ENCODE measurements around the gene EMC1. TPM values are rescaled to one million over a fixed set of nuclear protein-coding genes. Genes with fewer than 3 reads are reported as not detected.
"Not testable (repeated sequence)": the region's sequence is repeated elsewhere in the genome, so short reads cannot be mapped to it uniquely, and the experiment has no call there.

Gene EMC1
- polyA plus RNA-seq, 3 donors, result 46.0 to 47.5 (median 46.1) TPM

- no peak for DNase-seq (ENCODE audit: low read depth in 3 of 3, low spot score in 2 of 3)
Measured at GRCh38 chr1:19197845-19198244, 53.5 kb downstream of the EMC1 start.

GRCh38 chr1:19196331-19196730, 55.0 kb downstream of the EMC1 start:
- no peak for DNase-seq (ENCODE audit: low read depth in 3 of 3, low spot score in 2 of 3)

DNA sequence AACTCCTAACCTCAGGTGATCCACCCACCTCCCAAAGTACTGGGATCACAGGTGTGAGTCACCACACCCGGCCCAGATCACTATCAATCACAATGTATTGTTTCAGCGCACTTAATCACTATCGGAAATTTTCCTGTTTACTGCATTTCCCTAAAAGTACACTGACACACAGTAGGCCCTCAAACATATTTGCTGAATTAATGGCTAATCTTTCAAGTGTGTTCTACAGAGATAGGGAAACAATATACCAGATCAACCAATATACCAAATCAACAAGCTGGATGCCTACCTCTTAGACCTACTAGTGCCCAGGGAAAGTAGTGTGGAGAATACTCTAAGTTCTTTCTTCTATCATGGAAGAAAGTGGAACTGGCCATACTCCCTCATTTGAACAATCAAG, 58.3 kb downstream of the EMC1 start:
- no peak for DNase-seq (ENCODE audit: low read depth in 3 of 3, low spot score in 2 of 3)

DNA sequence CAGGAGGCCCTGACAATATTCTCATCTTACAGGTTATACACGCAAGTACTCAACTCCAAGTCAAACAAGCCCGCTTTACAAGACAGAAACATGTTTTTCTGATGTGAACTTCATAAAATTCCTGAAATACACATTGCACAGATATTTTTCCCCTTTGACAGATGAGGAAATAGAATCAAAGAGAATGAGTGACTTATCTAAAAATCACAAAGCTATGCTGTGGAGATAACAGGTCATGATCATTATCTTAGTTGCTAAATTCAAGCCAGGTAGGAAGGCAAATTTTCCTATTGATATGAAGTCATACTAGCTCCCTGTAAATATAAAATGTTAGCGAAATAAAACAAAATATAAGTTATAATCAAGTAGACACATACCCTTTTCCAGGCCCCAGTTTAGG, 59.5 kb downstream of the EMC1 start:
- DNase-seq (ENCODE audit: low read depth in 3 of 3, low spot score in 2 of 3), result no peak

DNA sequence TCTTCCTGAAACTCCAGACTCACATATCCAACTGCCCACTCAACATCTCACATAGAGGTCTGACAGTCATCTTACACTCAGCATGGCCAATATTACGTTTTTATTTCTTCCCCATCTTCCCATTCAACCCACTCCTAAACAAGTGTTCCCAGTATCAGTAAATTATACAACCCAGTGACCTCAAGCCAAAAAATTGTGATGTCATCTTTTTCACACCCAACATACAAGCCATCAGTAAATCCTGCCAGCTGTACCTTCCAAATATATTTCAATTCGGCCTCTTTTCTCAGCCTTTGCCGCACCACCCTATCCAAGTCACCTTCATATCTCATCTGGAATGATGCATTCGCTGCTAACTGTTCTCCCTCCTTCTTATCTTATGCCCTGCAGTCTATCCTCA, 60.9 kb downstream of the EMC1 start:
- no peak for DNase-seq (ENCODE audit: low read depth in 3 of 3, low spot score in 2 of 3)

- no peak for DNase-seq (ENCODE audit: low read depth in 3 of 3, low spot score in 2 of 3)
Measured at GRCh38 chr1:19189270-19189669, 62.1 kb downstream of the EMC1 start.

DNA sequence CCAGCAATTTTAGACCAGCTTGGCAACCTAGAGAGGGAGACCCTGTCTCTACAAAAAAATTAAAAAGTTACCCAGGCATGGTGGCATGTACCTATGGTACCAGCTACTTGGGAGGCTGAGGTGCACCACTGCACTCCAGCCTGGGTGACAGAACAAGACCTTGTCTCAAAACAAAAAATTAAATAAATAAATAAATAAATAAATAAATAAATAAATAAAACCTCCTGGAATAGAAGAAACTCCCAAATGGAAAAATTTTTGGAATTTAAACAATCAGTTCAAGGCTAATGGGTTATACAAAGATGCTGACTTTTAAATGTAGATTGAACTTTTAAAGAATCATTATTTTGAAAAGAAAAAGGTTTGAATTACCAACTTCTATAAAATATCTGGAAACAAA, 63.5 kb downstream of the EMC1 start:
- no peak for DNase-seq (ENCODE audit: low read depth in 3 of 3, low spot score in 2 of 3)

GRCh38 chr1:19186001-19186400, 65.3 kb downstream of the EMC1 start:
- no peak for DNase-seq (ENCODE audit: low read depth in 3 of 3, low spot score in 2 of 3)

DNA sequence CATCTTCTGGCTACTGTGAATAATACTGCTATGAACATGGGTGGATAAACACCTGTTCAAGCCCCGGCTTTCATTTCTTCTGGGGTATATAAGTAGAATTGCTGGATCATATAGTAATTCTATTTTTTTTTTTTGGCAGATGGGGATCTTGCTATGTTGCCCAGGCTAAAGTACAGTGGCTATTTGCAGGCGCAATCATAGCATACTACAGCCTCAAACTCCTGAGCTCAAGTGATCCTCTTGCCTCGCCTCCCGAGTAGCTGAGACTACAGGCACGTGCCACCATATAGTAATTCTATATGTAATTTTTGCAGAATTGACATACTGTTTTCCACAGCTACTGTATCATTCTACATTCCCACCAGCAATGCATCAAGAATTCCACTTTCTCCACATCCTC, 69.1 kb downstream of the EMC1 start:
- no peak for DNase-seq (ENCODE audit: low read depth in 3 of 3, low spot score in 2 of 3)

- not testable (repeated sequence) for DNase-seq (ENCODE audit: low read depth in 3 of 3, low spot score in 2 of 3)
Measured at GRCh38 chr1:19180265-19180657, 71.1 kb downstream of the EMC1 start.

GRCh38 chr1:19179597-19180264, 71.6 kb downstream of the EMC1 start:
- no peak for DNase-seq (ENCODE audit: low read depth in 3 of 3, low spot score in 2 of 3)

DNA sequence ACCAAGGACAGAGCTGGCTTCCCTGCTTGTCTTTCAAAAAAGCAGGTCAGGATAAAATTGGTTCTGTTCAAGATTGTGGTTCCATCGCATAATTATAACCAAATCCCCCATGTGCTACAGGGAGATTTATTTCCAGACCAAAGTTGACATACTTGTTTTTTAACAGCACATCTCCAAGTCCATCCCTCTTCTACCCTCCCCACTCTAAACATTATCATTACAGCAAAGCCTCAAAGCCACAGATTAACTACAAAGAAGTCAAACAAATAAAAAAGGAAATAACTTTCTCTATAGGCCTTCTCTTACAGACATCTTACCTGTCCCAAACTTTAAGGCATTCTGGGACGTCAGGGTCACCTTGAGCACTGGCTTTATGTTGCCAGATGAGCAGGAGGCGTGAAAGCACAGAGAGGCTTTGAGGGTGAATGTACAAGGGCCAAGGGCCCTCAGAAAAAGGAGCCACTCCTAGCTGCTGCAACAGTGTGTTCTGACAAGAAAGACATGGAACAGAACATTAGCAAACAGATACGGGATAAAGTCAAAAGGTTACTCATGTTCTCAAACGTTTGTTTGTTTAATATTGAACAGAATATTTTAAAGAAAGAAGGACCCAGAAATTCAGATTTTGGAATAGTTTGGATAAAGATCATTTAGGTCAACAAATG, 72.5 kb downstream of the EMC1 start:
- DNase-seq (ENCODE audit: low read depth in 3 of 3, low spot score in 2 of 3), result no peak

GRCh38 chr1:19177811-19178210, 73.5 kb downstream of the EMC1 start:
- no peak for DNase-seq (ENCODE audit: low read depth in 3 of 3, low spot score in 2 of 3)

GRCh38 chr1:19169642-19170041, 81.7 kb downstream of the EMC1 start:
- DNase-seq (ENCODE audit: low read depth in 3 of 3, low spot score in 2 of 3), result no peak

DNA sequence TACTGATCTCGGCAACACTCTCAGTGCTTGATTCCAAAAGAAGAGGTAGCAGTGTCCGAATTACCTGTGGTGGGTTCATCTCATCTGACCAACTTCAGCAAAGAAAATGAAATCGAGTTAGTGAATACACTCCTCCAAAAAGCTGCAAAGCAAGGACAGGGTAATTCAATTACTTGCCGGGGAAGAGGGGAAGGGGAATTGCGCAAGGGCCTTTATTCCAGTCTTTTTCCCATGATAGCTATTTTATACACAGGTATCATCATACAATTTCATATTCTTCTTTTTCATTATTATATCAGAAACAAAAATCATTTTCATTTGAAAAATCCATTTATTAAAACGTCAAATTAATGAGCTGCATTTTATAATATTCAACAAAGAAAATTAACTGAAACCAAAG, 84.2 kb downstream of the EMC1 start:
- no peak for DNase-seq (ENCODE audit: low read depth in 3 of 3, low spot score in 2 of 3)

- DNase-seq (ENCODE audit: low read depth in 3 of 3, low spot score in 2 of 3), result no peak
Measured at GRCh38 chr1:19166066-19166465, 85.3 kb downstream of the EMC1 start.

Other genes with a start within 250 kb of the EMC1 start
- 100 to 1,000 TPM; 111 to 114 (median 111) TPM for gene UBR4, start 41.3 kb downstream of the EMC1 start, polyA plus RNA-seq (ENCODE audit: insufficient read length in 3 of 3)
- 10 to 100 TPM; 28.4 to 30.5 (median 28.5) TPM for gene MRTO4, start 281 bp upstream of the EMC1 start, polyA plus RNA-seq (ENCODE audit: insufficient read length in 3 of 3)
- gene AKR7A3, start 37.2 kb upstream of the EMC1 start, polyA plus RNA-seq (ENCODE audit: insufficient read length in 3 of 3), result under 1 TPM; 0.64 to 0.99 (median 0.96) TPM
- gene AKR7A2, start 60.6 kb upstream of the EMC1 start, polyA plus RNA-seq (ENCODE audit: insufficient read length in 3 of 3), result 10 to 100 TPM; 74.7 to 86.5 (median 75.2) TPM
- 10 to 100 TPM in 2 of 3 donors, 1 to 10 TPM in 1; 9.4 to 11.8 (median 11.5) TPM for gene SLC66A1, start 60.8 kb upstream of the EMC1 start, polyA plus RNA-seq (ENCODE audit: insufficient read length in 3 of 3)
- gene CAPZB, start 234.0 kb upstream of the EMC1 start, polyA plus RNA-seq (ENCODE audit: insufficient read length in 3 of 3), result 100 to 1,000 TPM; 233 to 248 (median 244) TPM

All from right renal cortex interstitium (tissue), 3 donors.